ENCODE measurements around the gene KCNG3. TPM values are rescaled to one million over a fixed set of nuclear protein-coding genes. Genes with fewer than 3 reads are reported as not detected.
A peak's percentile ranks its signal among the peaks of the same experiment; 100 is the strongest.

Gene KCNG3
- total and polyA plus RNA-seq, 2 of the 13 experiments (the other 11 are each of a cell fraction or from before 2014, with no cell fraction given): 2.8 to 4.8 TPM

- TF ChIP-seq MED8 (CRISPR knock-in tag; IDR thresholded peaks at IDR 0.05; ENCODE audit: insufficient replicate concordance): peak; percentile 7
- TF ChIP-seq ZNF780A (CRISPR knock-in tag; IDR thresholded peaks at IDR 0.05): no peak
- no peak for TF ChIP-seq PLRG1 (conservative IDR thresholded peaks at IDR 0.05)
- no peak for TF ChIP-seq MTF1 (CRISPR knock-in tag; IDR thresholded peaks at IDR 0.05)
- TF ChIP-seq RAD51 (IDR thresholded peaks at IDR 0.05; ENCODE audit: borderline replicate concordance): no peak
- TF ChIP-seq GMEB1 (CRISPR knock-in tag; IDR thresholded peaks at IDR 0.05; ENCODE audit: borderline replicate concordance): no peak
- no peak for TF ChIP-seq TAF15 (IDR thresholded peaks at IDR 0.05; ENCODE audit: low read depth, low read length, poor library complexity, severe bottlenecking)
- TF ChIP-seq ZNF552 (CRISPR knock-in tag; IDR thresholded peaks at IDR 0.05; ENCODE audit: borderline replicate concordance): no peak
- TF ChIP-seq NBN (conservative IDR thresholded peaks at IDR 0.05): no peak
- TF ChIP-seq ZNF264 (CRISPR knock-in tag; IDR thresholded peaks at IDR 0.05): 0 out of 2 replicates have a peak, but pooled peaks have one; percentile 19
- TF ChIP-seq ATAD3A (CRISPR knock-in tag; IDR thresholded peaks at IDR 0.05): no peak
- no peak for TF ChIP-seq POLR2AphosphoS2 (IDR thresholded peaks at IDR 0.05; ENCODE audit: low read depth, low read length)
- no peak for TF ChIP-seq ZNF484 (CRISPR knock-in tag; IDR thresholded peaks at IDR 0.05; ENCODE audit: borderline replicate concordance, low read depth)
- peak; percentile 65 for TF ChIP-seq ZNF770 (CRISPR knock-in tag; IDR thresholded peaks at IDR 0.05)
- TF ChIP-seq ZNF589 (CRISPR knock-in tag; conservative IDR thresholded peaks at IDR 0.05): peak; percentile 9; the same call in 1 of the 2 replicates
- no peak for TF ChIP-seq FOXM1 (CRISPR knock-in tag; IDR thresholded peaks at IDR 0.05)
- TF ChIP-seq RXRB (CRISPR knock-in tag; IDR thresholded peaks at IDR 0.05; ENCODE audit: borderline replicate concordance): peak; percentile 69
- no peak for TF ChIP-seq ZNF224 (CRISPR knock-in tag; IDR thresholded peaks at IDR 0.05)
- peak; percentile 13; the same call in 1 of the 2 replicates for TF ChIP-seq UBTF (CRISPR knock-in tag; IDR thresholded peaks at IDR 0.05)
- no peak for TF ChIP-seq MAFG (CRISPR knock-in tag; IDR thresholded peaks at IDR 0.05)
- 0 out of 2 replicates have a peak, but pooled peaks have one; percentile 63 for TF ChIP-seq SATB2 (CRISPR knock-in tag; IDR thresholded peaks at IDR 0.05)
- peak; percentile 86 for TF ChIP-seq NRL (CRISPR knock-in tag; IDR thresholded peaks at IDR 0.05; ENCODE audit: borderline replicate concordance)
- peak; percentile 77 for TF ChIP-seq GATAD2A (CRISPR knock-in tag; IDR thresholded peaks at IDR 0.05)
Measured at GRCh38 chr2:42494355-42495233, 812 bp upstream of the KCNG3 start (continued).
